HG02678 (cell line): Measurements from ENCODE around the gene GJA5.

Experiments
- ATAC-seq: cut with Tn5 transposase; IDR thresholded peaks from one replicate; pipeline ENCODE4 v1.9.1; 2021; ENCODE audit warnings: mild to moderate bottlenecking, moderate library complexity; ENCODE audit not compliant: unreplicated experiment

Gene GJA5

GRCh38 chr1:147768101-147768500 lies 7.7 kb upstream of the GJA5 start:
- ATAC-seq = no peak

GRCh38 chr1:147762233-147763024 lies 2.0 kb upstream of the GJA5 start:
- no peak for ATAC-seq

- ATAC-seq = no peak
These were observed 1.9 kb downstream of the GJA5 start for GRCh38 chr1:147758379-147759100.

GRCh38 chr1:147757015-147757990 lies 3.1 kb downstream of the GJA5 start:
- ATAC-seq = no peak

GRCh38 chr1:147756341-147756740 lies 4.1 kb downstream of the GJA5 start:
- no peak for ATAC-seq

- ATAC-seq = no peak
These were observed 5.7 kb downstream of the GJA5 start for GRCh38 chr1:147754661-147755060.

- ATAC-seq = no peak
These were observed 7.3 kb downstream of the GJA5 start for GRCh38 chr1:147753081-147753480.

- no peak for ATAC-seq
These were observed 7.9 kb downstream of the GJA5 start for GRCh38 chr1:147752511-147752910.

GRCh38 chr1:147751346-147751745 lies 9.1 kb downstream of the GJA5 start:
- no peak for ATAC-seq

- no peak for ATAC-seq
These were observed 9.7 kb downstream of the GJA5 start for GRCh38 chr1:147750618-147751217.

GRCh38 chr1:147749792-147750191 lies 10.6 kb downstream of the GJA5 start:
- ATAC-seq = no peak

- ATAC-seq = no peak
These were observed 11.6 kb downstream of the GJA5 start for GRCh38 chr1:147748676-147749350.

GRCh38 chr1:147747966-147748365 lies 12.4 kb downstream of the GJA5 start:
- ATAC-seq = no peak

- no peak for ATAC-seq
These were observed 15.1 kb downstream of the GJA5 start for GRCh38 chr1:147745271-147745670.

GRCh38 chr1:147741065-147741464 lies 19.3 kb downstream of the GJA5 start:
- ATAC-seq = no peak

GRCh38 chr1:147740391-147740790 lies 20.0 kb downstream of the GJA5 start:
- no peak for ATAC-seq

GRCh38 chr1:147738739-147739476 lies 21.5 kb downstream of the GJA5 start:
- no peak for ATAC-seq

- ATAC-seq = no peak
These were observed 22.3 kb downstream of the GJA5 start for GRCh38 chr1:147738129-147738528.

GRCh38 chr1:147736883-147737282 lies 23.5 kb downstream of the GJA5 start:
- ATAC-seq = no peak

- ATAC-seq = no peak
These were observed 25.0 kb downstream of the GJA5 start for GRCh38 chr1:147735423-147735822.
